ENCODE measurements around the gene HOOK1.

HOOK1 gene

GRCh38 chr1:59814901-59815825 is at the start of gene HOOK1:
TSS of gene HOOK1 (plus strand) at chr1:59814949. CDS start at chr1:59815118, 169 bp downstream.
- no peak for DNase-seq

GRCh38 chr1:59765011-59765730 is 49.6 kb upstream of the HOOK1 start:
- DNase-seq = no peak

- DNase-seq = no peak
These were observed 48.4 kb upstream of the HOOK1 start for GRCh38 chr1:59766227-59766855.

- no peak for DNase-seq
These were observed 47.6 kb upstream of the HOOK1 start for GRCh38 chr1:59767119-59767518.

GRCh38 chr1:59768792-59769735 is 45.7 kb upstream of the HOOK1 start:
- no peak for DNase-seq

- DNase-seq = no peak
These were observed 45.0 kb upstream of the HOOK1 start for GRCh38 chr1:59769736-59770095.

GRCh38 chr1:59771361-59771760 is 43.4 kb upstream of the HOOK1 start:
- no peak for DNase-seq

- DNase-seq = no peak
These were observed 39.3 kb upstream of the HOOK1 start for GRCh38 chr1:59775480-59775879.

- no peak for DNase-seq
These were observed 37.5 kb upstream of the HOOK1 start for GRCh38 chr1:59776960-59777852.

- DNase-seq = no peak
These were observed 34.8 kb upstream of the HOOK1 start for GRCh38 chr1:59779949-59780348.

GRCh38 chr1:59788825-59789224 is 25.9 kb upstream of the HOOK1 start:
- DNase-seq = no peak

- no peak for DNase-seq
These were observed 16.1 kb upstream of the HOOK1 start for GRCh38 chr1:59798600-59798999.

- no peak for DNase-seq
These were observed 11.2 kb upstream of the HOOK1 start for GRCh38 chr1:59803458-59804038.

- no peak for DNase-seq
These were observed 10.4 kb upstream of the HOOK1 start for GRCh38 chr1:59804301-59804700.

- DNase-seq = no peak
These were observed 9.2 kb upstream of the HOOK1 start for GRCh38 chr1:59805554-59805953.

- peak; percentile 36 for DNase-seq
These were observed 409 bp upstream of the HOOK1 start for GRCh38 chr1:59814180-59814900.

GRCh38 chr1:59815892-59816291 is 1.1 kb downstream of the HOOK1 start:
- no peak for DNase-seq

- DNase-seq = no peak
These were observed 1.6 kb downstream of the HOOK1 start for GRCh38 chr1:59816318-59816878.

- DNase-seq = no peak
These were observed 5.1 kb downstream of the HOOK1 start for GRCh38 chr1:59819566-59820438.

Measured in midbrain (tissue), 1 donor.